HCEC 1CT (cell line): ENCODE data around the gene POLDIP2.
A peak's percentile ranks its signal among the peaks of the same experiment; 100 is the strongest.
"Not testable (repeated sequence)": the region's sequence is repeated elsewhere in the genome, so short reads cannot be mapped to it uniquely, and the experiment has no call there.

Source experiments
- DNase-seq: peaks from one replicate; pipeline ENCODE4 v3.0.0-alpha.2; 2017

The POLDIP2 gene

GRCh38 chr17:28363776-28364650 is 6.7 kb upstream of the POLDIP2 start:
- DNase-seq, result no peak

GRCh38 chr17:28363186-28363585 is 5.9 kb upstream of the POLDIP2 start:
- no peak for DNase-seq

GRCh38 chr17:28357901-28358197 is 522 bp upstream of the POLDIP2 start:
- no peak for DNase-seq

- DNase-seq, result no peak
These were observed 7.1 kb downstream of the POLDIP2 start for GRCh38 chr17:28350271-28350670.

GRCh38 chr17:28348979-28349378 is 8.3 kb downstream of the POLDIP2 start:
- no peak for DNase-seq

- DNase-seq, result peak; percentile 85
These were observed 10.0 kb downstream of the POLDIP2 start for GRCh38 chr17:28347261-28347891.

GRCh38 chr17:28346746-28347246 is 10.5 kb downstream of the POLDIP2 start:
- no peak for DNase-seq

GRCh38 chr17:28346199-28346580 is 11.1 kb downstream of the POLDIP2 start:
- DNase-seq, result no peak

- no peak for DNase-seq
These were observed 11.7 kb downstream of the POLDIP2 start for GRCh38 chr17:28345419-28346198.

GRCh38 chr17:28344435-28344901 is 12.9 kb downstream of the POLDIP2 start:
- DNase-seq, result no peak

GRCh38 chr17:28344011-28344410 is 13.3 kb downstream of the POLDIP2 start:
- DNase-seq, result no peak

GRCh38 chr17:28343491-28343932 is 13.8 kb downstream of the POLDIP2 start:
- DNase-seq, result no peak

- DNase-seq, result no peak
These were observed 15.0 kb downstream of the POLDIP2 start for GRCh38 chr17:28342313-28342712.

GRCh38 chr17:28341516-28341915 is 15.8 kb downstream of the POLDIP2 start:
- DNase-seq, result no peak

GRCh38 chr17:28340374-28340773 is 17.0 kb downstream of the POLDIP2 start:
- no peak for DNase-seq

- DNase-seq, result no peak
These were observed 17.9 kb downstream of the POLDIP2 start for GRCh38 chr17:28339431-28339830.

GRCh38 chr17:28338769-28339212 is 18.5 kb downstream of the POLDIP2 start:
- DNase-seq, result not testable (repeated sequence)

- DNase-seq, result peak; percentile 77
These were observed 19.1 kb downstream of the POLDIP2 start for GRCh38 chr17:28338056-28338768.

GRCh38 chr17:28335959-28336871 is 21.1 kb downstream of the POLDIP2 start:
- peak; percentile 70 for DNase-seq

- peak; percentile 100 for DNase-seq
These were observed 21.9 kb downstream of the POLDIP2 start, which contains the start of the genes IFT20 and TNFAIP1 for GRCh38 chr17:28335201-28335958. Gene IFT20, minus strand, starts transcription at chr17:28335472. Its CDS starts 3,487 bp downstream, at chr17:28331985. Gene TNFAIP1, plus strand, starts transcription at chr17:28335761. Its CDS starts 3,761 bp downstream, at chr17:28339522.
